ENCODE results near the gene STAP1.

STAP1 gene

GRCh38 chr4:67556436-67556835, 2.1 kb upstream of the STAP1 start:
- no peak for DNase-seq

GRCh38 chr4:67565284-67565683, 6.8 kb downstream of the STAP1 start:
- DNase-seq = no peak

- DNase-seq = no peak
Measured at GRCh38 chr4:67566335-67566734, 7.8 kb downstream of the STAP1 start.

GRCh38 chr4:67568820-67569219, 10.3 kb downstream of the STAP1 start:
- no peak for DNase-seq

- no peak for DNase-seq
Measured at GRCh38 chr4:67570537-67570936, 12.0 kb downstream of the STAP1 start.

- DNase-seq = no peak
Measured at GRCh38 chr4:67571975-67572374, 13.4 kb downstream of the STAP1 start.

- no peak for DNase-seq
Measured at GRCh38 chr4:67573193-67573592, 14.7 kb downstream of the STAP1 start.

- peak in 3 of 6 experiments; percentile 40 to 60 (median 48) for DNase-seq
Measured at GRCh38 chr4:67575232-67576058, 16.9 kb downstream of the STAP1 start.

- no peak for DNase-seq
Measured at GRCh38 chr4:67576059-67576466, 17.5 kb downstream of the STAP1 start.

GRCh38 chr4:67576538-67576937, 18.0 kb downstream of the STAP1 start:
- DNase-seq = no peak

- DNase-seq = no peak
Measured at GRCh38 chr4:67580577-67580976, 22.1 kb downstream of the STAP1 start.

- peak in 4 of 6 experiments; percentile 6 to 74 (median 69) for DNase-seq
Measured at GRCh38 chr4:67581208-67581857, 22.8 kb downstream of the STAP1 start.

- no peak for DNase-seq
Measured at GRCh38 chr4:67581913-67582312, 23.4 kb downstream of the STAP1 start.

- DNase-seq = no peak
Measured at GRCh38 chr4:67584496-67584895, 26.0 kb downstream of the STAP1 start.

- DNase-seq = no peak
Measured at GRCh38 chr4:67587156-67587555, 28.6 kb downstream of the STAP1 start.

GRCh38 chr4:67593741-67594175, 35.2 kb downstream of the STAP1 start:
- DNase-seq = no peak

GRCh38 chr4:67603310-67604028, 44.9 kb downstream of the STAP1 start:
- no peak for DNase-seq

GRCh38 chr4:67604029-67604381, 45.5 kb downstream of the STAP1 start:
- no peak for DNase-seq

- no peak for DNase-seq
Measured at GRCh38 chr4:67604749-67605148, 46.2 kb downstream of the STAP1 start.

- no peak for DNase-seq
Measured at GRCh38 chr4:67608027-67608426, 49.5 kb downstream of the STAP1 start.

- no peak for DNase-seq
Measured at GRCh38 chr4:67614186-67614585, 55.7 kb downstream of the STAP1 start.

- DNase-seq = no peak
Measured at GRCh38 chr4:67615119-67615518, 56.6 kb downstream of the STAP1 start.

GRCh38 chr4:67616478-67616877, 58.0 kb downstream of the STAP1 start:
- DNase-seq = no peak

- DNase-seq = no peak
Measured at GRCh38 chr4:67624939-67625338, 66.4 kb downstream of the STAP1 start.

Data from stimulated activated naive CD4-positive, alpha-beta T cell (primary cell).